Epithelial cell of esophagus (primary cell): Measurements from ENCODE around the gene UGT1A5.

ENCODE experiments used
- DNase-seq: peaks from one replicate; pipeline ENCODE4 v3.0.0; 2010; ENCODE audit warnings: low read depth
- H3K4me3 ChIP-seq: 2 replicates; pipeline ENCODE4 v1.5.1; 2011; ENCODE audit warnings: mild to moderate bottlenecking, low read length, control low read depth
- CTCF ChIP-seq: IDR thresholded peaks from 2 replicates; pipeline ENCODE4 v1.5.1; 2011; ENCODE audit warnings: low read depth, mild to moderate bottlenecking, low read length, control low read depth, inconsistent platforms; ENCODE audit not compliant: insufficient read depth; ENCODE audit errors: missing control alignments

The UGT1A5 gene

DNA sequence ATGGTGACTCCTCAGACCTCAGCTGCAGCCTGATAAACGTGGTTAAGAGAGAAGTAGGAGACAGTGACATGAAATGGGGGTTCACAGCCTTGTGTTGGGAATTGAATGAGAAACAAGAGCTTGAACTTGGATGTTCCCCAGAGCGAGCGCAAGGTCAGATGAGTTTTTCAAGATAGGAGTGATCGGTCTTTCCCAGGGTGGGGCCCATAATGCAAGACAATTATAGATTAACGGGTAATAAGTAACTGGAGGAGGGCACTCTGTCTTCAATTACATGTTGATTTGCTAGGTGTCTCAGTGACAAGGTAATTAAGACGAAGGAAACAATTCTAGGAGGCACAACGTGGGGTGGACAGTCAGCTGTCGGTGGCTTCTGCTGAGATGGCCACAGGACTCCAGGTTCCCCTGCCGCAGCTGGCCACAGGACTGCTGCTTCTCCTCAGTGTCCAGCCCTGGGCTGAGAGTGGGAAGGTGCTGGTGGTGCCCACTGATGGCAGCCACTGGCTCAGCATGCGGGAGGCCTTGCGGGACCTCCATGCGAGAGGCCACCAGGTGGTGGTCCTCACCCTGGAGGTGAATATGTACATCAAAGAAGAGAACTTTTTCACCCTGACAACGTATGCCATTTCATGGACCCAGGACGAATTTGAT is at the start of gene UGT1A5:
TSS of gene UGT1A5 (plus strand) at position 297 of the 651 bp plus-strand sequence. CDS start at position 382, 85 bp downstream.
- no peak within 1 kb of the TSS for H3K4me3 ChIP-seq
- no peak for DNase-seq
- TF ChIP-seq CTCF = no peak

DNA sequence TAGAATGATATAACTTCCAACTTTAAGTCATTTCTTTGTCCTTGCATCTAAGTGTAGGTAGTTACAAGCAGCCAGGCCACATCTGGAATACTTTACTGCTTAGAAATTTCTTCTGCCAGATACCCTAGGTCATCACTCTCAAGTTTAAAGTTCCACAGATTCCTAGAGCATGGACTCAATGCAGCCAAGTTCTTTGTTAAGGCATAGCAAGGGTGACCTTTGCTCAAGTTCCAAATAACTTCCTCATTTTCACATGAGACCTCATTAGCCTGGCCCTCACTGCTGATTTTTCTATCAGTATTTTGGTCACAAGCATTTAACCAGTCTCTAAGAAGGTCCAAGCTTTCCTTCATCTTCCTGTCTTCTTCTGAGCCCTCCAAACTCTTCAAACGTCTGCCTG is 48.8 kb upstream of the UGT1A5 start:
- H3K4me3 ChIP-seq = no peak overlapping the region
- DNase-seq = no peak
- no peak for TF ChIP-seq CTCF

DNA sequence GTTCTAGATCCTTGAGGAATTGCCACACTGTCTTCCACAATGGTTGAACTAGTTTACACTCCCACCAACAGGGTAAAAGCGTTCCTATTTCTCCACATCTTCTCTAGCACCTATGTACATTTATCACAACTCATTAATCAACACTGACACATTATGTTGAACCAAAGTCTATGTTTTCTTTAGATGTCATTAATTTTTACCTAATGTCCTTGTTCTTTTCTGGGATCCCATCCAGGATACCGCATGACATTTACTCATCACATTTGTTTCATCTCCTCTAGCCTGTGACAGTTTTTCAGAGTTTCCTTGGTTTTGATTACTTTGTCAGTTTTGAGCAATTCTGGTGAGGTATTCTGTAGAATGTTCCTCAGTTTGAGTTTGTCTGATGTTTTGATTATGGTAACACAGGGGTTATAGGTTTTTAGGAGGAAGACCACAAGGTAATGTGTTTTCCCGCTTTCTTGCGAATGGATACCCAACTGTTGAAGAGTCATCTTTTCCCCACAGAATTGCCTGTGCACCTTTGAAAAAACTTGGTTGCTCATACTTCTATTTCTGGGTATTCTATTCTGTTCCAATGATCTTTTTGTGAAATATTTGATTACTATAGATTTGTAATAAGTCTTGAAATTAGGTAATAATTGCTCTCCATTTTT is 44.0 kb upstream of the UGT1A5 start:
- DNase-seq = no peak
- H3K4me3 ChIP-seq = no peak overlapping the region
- no peak for TF ChIP-seq CTCF

- no peak for TF ChIP-seq CTCF
Observed at GRCh38 chr2:233671290-233672161, 41.2 kb upstream of the UGT1A5 start, which contains the start of gene UGT1A9. UGT1A9 (plus strand) TSS chr2:233671898; CDS start chr2:233671935, 37 bp downstream.

DNA sequence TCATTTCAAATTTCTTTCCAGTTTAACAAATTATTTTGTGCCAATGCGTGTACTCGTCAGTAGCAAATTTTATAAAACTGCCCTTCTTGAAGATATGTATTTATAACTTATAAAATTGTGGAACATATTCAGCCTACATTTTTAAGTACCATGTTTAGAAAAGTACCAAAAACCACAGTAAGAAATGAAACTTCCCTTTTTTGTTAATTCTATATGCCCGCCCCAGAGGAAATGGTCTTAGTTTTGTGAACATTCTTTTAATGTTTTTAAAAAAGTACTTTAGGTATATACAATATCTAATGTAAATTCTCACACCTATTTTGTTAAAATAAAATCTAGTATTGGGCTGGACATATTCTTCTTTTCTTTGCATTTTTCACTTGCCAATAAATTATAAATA is 39.8 kb upstream of the UGT1A5 start:
- no peak for TF ChIP-seq CTCF
- no peak for DNase-seq
- no peak overlapping the region for H3K4me3 ChIP-seq

More at GRCh38 chr2:233671290-233672161, 41.2 kb upstream of the UGT1A5 start, which contains the start of gene UGT1A9:
- no peak within 1 kb of the TSS for H3K4me3 ChIP-seq
- no peak for DNase-seq

DNA sequence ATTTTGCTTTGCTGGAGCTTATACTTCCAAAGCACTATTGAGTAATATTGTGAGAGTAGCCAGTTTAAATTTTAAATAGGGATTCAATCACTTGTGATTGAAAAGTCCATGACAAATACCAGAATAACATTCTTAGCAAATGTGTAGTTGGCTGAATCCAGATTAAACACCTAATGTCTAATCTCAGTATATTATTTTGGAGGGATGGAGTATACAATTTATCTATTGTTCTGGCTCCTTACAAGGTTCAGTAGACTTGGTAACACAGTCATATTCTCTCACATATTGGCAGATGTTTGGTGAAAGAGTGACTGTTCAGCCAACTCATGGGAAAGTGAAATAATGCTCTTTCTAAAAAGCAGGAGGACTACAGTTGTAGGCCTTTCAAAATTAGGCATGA is 38.8 kb upstream of the UGT1A5 start:
- no peak for DNase-seq
- no peak for TF ChIP-seq CTCF

More for the DNA sequence above, 38.8 kb upstream of the UGT1A5 start:
- H3K4me3 ChIP-seq = no peak overlapping the region
